ENCODE data around the gene GPR68.
"Not testable (repeated sequence)": the region's sequence is repeated elsewhere in the genome, so short reads cannot be mapped to it uniquely, and the experiment has no call there.

GPR68 gene

GRCh38 chr14:91187271-91187670, 57.2 kb downstream of the GPR68 start:
- no peak for DNase-seq

- DNase-seq, result no peak
These were observed 57.9 kb downstream of the GPR68 start for GRCh38 chr14:91186515-91187066.

GRCh38 chr14:91185721-91186120, 58.8 kb downstream of the GPR68 start:
- no peak for DNase-seq

- DNase-seq, result no peak
These were observed 59.9 kb downstream of the GPR68 start for GRCh38 chr14:91184559-91184958.

GRCh38 chr14:91182753-91183152, 61.8 kb downstream of the GPR68 start:
- not testable (repeated sequence) for DNase-seq
